COLO668 (cell line): Measurements from ENCODE around the gene POLDIP3.
A peak's percentile ranks its signal among the peaks of the same experiment; 100 is the strongest.
"Not testable (repeated sequence)": the region's sequence is repeated elsewhere in the genome, so short reads cannot be mapped to it uniquely, and the experiment has no call there.

Source experiments
- DNase-seq: peaks from one replicate; lab custom pipeline; 2025; ENCODE audit not compliant: unreplicated experiment; lab: John Stamatoyannopoulos, UW

The POLDIP3 gene

GRCh38 chr22:42620084-42620483 lies 5.4 kb upstream of the POLDIP3 start:
- no peak for DNase-seq

- no peak for DNase-seq
These were observed 4.8 kb upstream of the POLDIP3 start for GRCh38 chr22:42619261-42620063.

GRCh38 chr22:42617155-42617983 lies 2.7 kb upstream of the POLDIP3 start:
- DNase-seq, result no peak

GRCh38 chr22:42615860-42616175 lies 1.1 kb upstream of the POLDIP3 start:
- not testable (repeated sequence) for DNase-seq

GRCh38 chr22:42615092-42615859 lies 593 bp upstream of the POLDIP3 start:
- peak; percentile 92 for DNase-seq

GRCh38 chr22:42613872-42614301 lies 796 bp downstream of the POLDIP3 start:
- peak; percentile 34 for DNase-seq

GRCh38 chr22:42612336-42612735 lies 2.3 kb downstream of the POLDIP3 start:
- DNase-seq, result no peak

- DNase-seq, result no peak
These were observed 3.6 kb downstream of the POLDIP3 start for GRCh38 chr22:42611051-42611450.

- no peak for DNase-seq
These were observed 4.5 kb downstream of the POLDIP3 start for GRCh38 chr22:42610186-42610585.

GRCh38 chr22:42608823-42609361 lies 5.8 kb downstream of the POLDIP3 start:
- no peak for DNase-seq

- DNase-seq, result no peak
These were observed 6.4 kb downstream of the POLDIP3 start for GRCh38 chr22:42608136-42608822.

GRCh38 chr22:42607641-42608040 lies 7.0 kb downstream of the POLDIP3 start:
- not testable (repeated sequence) for DNase-seq

- no peak for DNase-seq
These were observed 10.3 kb downstream of the POLDIP3 start for GRCh38 chr22:42604403-42604802.

GRCh38 chr22:42603427-42603826 lies 11.3 kb downstream of the POLDIP3 start:
- no peak for DNase-seq

GRCh38 chr22:42602470-42602869 lies 12.2 kb downstream of the POLDIP3 start:
- no peak for DNase-seq

GRCh38 chr22:42601879-42602465 lies 12.7 kb downstream of the POLDIP3 start:
- DNase-seq, result no peak

GRCh38 chr22:42596863-42597530 lies 17.7 kb downstream of the POLDIP3 start:
- DNase-seq, result no peak

GRCh38 chr22:42596336-42596735 lies 18.3 kb downstream of the POLDIP3 start:
- no peak for DNase-seq

- DNase-seq, result no peak
These were observed 19.2 kb downstream of the POLDIP3 start for GRCh38 chr22:42595434-42595833.

- DNase-seq, result no peak
These were observed 22.7 kb downstream of the POLDIP3 start for GRCh38 chr22:42591987-42592386.
